ENCODE data around the gene ZNF577.
"Not testable (repeated sequence)": the region's sequence is repeated elsewhere in the genome, so short reads cannot be mapped to it uniquely, and the experiment has no call there.

ZNF577 gene

GRCh38 chr19:51887522-51888498, at the start of gene ZNF577:
Gene ZNF577, minus strand, starts transcription at chr19:51887951. Its CDS starts 7,569 bp downstream, at chr19:51880382.
- peak; percentile 60 for DNase-seq

- no peak for DNase-seq
These were observed 44.2 kb upstream of the ZNF577 start for GRCh38 chr19:51931921-51932320.

- DNase-seq = no peak
These were observed 40.1 kb upstream of the ZNF577 start for GRCh38 chr19:51927859-51928258.

- DNase-seq = peak; percentile 84
These were observed 39.3 kb upstream of the ZNF577 start, which contains the start of gene ZNF613 for GRCh38 chr19:51926784-51927741. Gene ZNF613, plus strand, starts transcription at chr19:51927472. Its CDS starts 8,749 bp downstream, at chr19:51936221.

- DNase-seq = peak; percentile 1
These were observed 38.7 kb upstream of the ZNF577 start for GRCh38 chr19:51926426-51926783.

GRCh38 chr19:51921949-51922348, 34.2 kb upstream of the ZNF577 start:
- DNase-seq = no peak

GRCh38 chr19:51919606-51920005, 31.9 kb upstream of the ZNF577 start:
- DNase-seq = no peak

GRCh38 chr19:51916167-51916566, 28.4 kb upstream of the ZNF577 start:
- no peak for DNase-seq

- DNase-seq = no peak
These were observed 27.6 kb upstream of the ZNF577 start for GRCh38 chr19:51915324-51915867.

GRCh38 chr19:51907981-51908380, 20.2 kb upstream of the ZNF577 start:
- not testable (repeated sequence) for DNase-seq

GRCh38 chr19:51906108-51906507, 18.4 kb upstream of the ZNF577 start:
- not testable (repeated sequence) for DNase-seq

GRCh38 chr19:51905639-51906038, 17.9 kb upstream of the ZNF577 start:
- not testable (repeated sequence) for DNase-seq

GRCh38 chr19:51905206-51905605, 17.5 kb upstream of the ZNF577 start:
- no peak for DNase-seq

- peak; percentile 81 for DNase-seq
These were observed 16.8 kb upstream of the ZNF577 start, which contains the start of gene ZNF649 for GRCh38 chr19:51904331-51905165. Gene ZNF649, minus strand, starts transcription at chr19:51905017. Its CDS starts 4,910 bp downstream, at chr19:51900107.

- DNase-seq = no peak
These were observed 15.4 kb upstream of the ZNF577 start for GRCh38 chr19:51903192-51903591.

- DNase-seq = no peak
These were observed 14.1 kb upstream of the ZNF577 start for GRCh38 chr19:51901860-51902259.

- DNase-seq = no peak
These were observed 3.5 kb upstream of the ZNF577 start for GRCh38 chr19:51891193-51891747.

GRCh38 chr19:51889934-51890333, 2.2 kb upstream of the ZNF577 start:
- DNase-seq = no peak

GRCh38 chr19:51884713-51885112, 3.0 kb downstream of the ZNF577 start:
- DNase-seq = no peak

- no peak for DNase-seq
These were observed 5.2 kb downstream of the ZNF577 start for GRCh38 chr19:51882518-51882917.

GRCh38 chr19:51873097-51873496, 14.7 kb downstream of the ZNF577 start:
- no peak for DNase-seq

All from activated naive CD4-positive, alpha-beta T cell treated with Interleukin-2 at 50 U/mL for 16 hours (primary cell).